Stimulated activated CD4-positive, alpha-beta T cell treated with anti-CD3 and anti-CD28 coated beads, Interleukin-4, amount 100 ng/mL, for 4 hours (primary cell): ENCODE results near the gene KDM3A.
A peak's percentile ranks its signal among the peaks of the same experiment; 100 is the strongest.
"Not testable (repeated sequence)": the region's sequence is repeated elsewhere in the genome, so short reads cannot be mapped to it uniquely, and the experiment has no call there.

Experiments
- DNase-seq, 2 experiments: peaks; one replicate each; pipeline ENCODE4 v3.0.0-alpha.2; 2020

The KDM3A gene

DNA sequence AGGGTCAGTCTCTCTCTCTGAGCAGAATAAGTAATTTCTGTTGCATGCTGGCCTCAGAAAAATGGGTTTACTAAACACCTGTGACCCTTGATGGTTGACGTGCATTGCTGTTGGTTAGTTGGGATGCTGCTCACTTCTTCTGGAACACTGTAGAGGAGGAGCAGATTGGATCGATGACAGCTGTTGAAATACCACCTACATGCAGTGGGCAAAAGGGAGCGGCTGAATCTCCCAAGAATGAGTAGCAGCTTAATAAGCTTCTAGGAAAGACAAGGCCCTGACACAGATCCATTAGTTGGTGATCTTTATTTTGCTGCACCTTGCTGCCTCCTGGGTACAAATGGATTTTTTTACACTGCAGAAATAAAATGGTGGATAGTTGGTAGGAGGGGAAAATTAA is 43.2 kb downstream of the KDM3A start:
- DNase-seq, result no peak

GRCh38 chr2:86485103-86485502 is 43.9 kb downstream of the KDM3A start:
- no peak for DNase-seq

- DNase-seq, result no peak
These were observed 44.6 kb downstream of the KDM3A start for GRCh38 chr2:86485802-86486201.

- DNase-seq, result no peak
These were observed 45.9 kb downstream of the KDM3A start for GRCh38 chr2:86487062-86487461.

DNA sequence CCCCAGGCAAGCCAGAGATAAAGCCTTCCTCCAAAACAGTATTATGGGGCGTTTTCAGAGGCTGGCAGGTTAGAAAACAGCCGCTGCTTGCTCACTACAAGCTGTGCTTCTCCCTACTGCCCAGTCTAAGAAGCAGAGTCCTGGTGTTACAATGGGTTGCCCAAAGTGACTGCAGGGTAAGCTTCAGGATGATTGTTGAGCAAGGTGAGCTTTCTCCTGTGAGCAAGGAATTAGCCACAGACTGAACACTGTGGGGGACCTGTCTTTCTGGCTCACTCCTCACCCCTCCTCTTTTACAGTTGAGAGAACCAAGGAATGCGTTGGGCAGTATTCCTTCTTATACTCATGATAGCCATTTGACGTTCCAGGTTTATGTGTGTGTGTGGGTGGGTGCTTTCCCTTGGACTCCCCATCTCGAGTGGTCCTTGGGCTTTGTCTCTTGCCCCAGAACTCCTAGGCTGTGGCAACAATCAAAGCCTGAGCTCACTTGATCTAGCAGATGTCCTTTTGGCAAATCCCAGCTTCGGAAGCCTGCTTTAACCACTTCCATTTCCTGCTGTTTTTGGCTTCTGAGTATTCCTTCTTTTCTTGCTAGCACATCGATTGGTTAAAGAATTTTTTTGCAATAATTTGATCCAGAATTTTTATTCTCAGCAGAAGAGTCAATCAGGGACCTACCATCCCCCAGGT is 47.5 kb downstream of the KDM3A start:
- DNase-seq, result no peak

- DNase-seq, result no peak
These were observed 48.4 kb downstream of the KDM3A start for GRCh38 chr2:86489542-86489941.

DNA sequence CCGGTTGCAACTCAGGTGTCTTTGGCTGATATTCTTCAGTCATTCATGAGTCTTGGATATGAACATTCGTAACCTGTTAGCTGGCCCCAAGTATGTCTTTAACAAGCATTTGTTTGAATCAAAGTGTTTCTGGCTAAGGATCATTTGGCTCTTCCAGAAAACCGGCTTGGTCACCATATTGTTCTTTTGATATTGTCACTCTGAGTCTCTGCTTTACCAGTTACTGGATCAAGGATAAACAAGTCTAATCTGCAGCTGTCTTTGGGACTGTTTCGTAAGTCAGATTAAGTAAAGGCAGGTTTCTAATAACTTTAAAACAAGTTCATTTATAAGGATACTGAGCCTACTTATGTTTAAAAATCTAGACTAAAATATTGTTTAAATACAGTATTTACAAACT is 49.1 kb downstream of the KDM3A start:
- DNase-seq, result no peak

GRCh38 chr2:86491088-86491487 is 49.9 kb downstream of the KDM3A start:
- no peak for DNase-seq

- no peak for DNase-seq
These were observed 50.9 kb downstream of the KDM3A start for GRCh38 chr2:86492048-86492453.

DNA sequence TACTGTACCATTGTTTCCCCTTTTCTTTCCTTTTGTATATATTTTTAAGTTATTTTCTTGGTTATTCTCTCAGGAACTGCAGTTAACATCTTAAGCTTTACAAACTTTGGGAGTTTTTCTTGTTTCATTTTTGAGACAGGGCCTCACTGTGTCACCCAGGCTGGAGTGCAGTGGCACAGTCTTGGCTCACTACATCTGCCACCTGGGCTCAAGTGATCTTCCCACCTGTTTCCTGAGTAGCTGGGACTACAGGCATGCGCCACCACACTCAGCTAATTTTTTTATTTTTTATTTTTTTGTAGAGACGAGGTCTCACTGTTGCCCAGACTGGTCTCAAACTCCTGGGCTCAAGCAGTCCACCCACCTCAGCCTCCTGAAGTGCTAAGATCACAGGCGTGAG is 55.2 kb downstream of the KDM3A start:
- DNase-seq, result not testable (repeated sequence)

DNA sequence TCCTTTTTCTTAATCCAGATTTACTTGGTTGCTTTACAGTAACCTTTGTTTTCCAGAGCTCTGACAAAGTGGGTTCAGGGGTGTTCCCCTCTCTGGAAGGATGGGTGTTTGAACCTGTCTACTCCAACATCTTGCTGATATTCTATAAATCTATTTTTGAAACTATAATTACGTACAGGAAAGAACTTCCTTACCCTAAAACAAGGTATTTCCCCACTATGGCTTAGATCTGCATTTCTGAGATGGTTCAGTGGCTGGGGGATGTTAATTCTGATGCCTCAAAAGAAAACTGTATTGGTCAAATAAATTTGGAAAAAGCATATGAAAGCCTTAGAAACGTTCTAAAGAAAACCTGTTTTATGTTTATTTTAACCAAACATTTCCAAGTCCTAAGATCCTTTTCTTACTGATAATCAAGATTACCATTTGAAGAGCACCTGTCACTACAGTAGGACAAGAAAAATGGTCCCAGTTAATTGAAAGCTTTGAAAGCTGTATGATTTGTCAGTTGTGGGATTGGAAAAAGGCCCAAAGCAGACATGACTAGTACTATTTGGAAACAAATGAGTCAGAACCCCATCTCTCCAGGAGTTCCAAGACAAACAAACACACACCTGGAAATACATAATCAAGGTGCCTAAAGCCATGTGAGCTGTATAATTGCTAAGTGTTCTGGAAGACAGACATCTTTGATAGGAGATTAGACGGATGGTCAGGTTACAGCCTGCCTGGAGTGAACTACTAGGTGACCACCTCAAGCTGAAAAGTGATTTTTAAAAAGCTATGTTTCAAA is 57.5 kb downstream of the KDM3A start:
- no peak for DNase-seq

DNA sequence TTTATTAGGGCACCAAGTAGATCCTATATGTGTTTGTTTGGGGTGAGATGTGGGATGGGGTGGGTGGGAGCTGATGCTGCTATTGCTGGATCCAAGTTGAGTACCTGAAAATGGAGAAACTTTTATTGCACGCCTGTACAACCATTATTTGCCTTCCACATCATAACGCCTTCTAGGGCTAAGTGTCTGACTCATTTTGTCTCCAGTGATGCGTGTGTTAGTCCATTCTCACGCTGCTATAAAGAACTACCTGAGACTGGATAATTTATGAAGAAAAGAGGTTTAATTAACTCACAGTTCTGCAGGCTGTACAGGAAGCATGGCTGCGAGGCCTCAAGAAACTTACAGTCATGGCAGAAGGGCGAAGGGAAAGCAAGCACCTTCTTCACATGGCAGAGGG is 58.2 kb downstream of the KDM3A start:
- no peak for DNase-seq

DNA sequence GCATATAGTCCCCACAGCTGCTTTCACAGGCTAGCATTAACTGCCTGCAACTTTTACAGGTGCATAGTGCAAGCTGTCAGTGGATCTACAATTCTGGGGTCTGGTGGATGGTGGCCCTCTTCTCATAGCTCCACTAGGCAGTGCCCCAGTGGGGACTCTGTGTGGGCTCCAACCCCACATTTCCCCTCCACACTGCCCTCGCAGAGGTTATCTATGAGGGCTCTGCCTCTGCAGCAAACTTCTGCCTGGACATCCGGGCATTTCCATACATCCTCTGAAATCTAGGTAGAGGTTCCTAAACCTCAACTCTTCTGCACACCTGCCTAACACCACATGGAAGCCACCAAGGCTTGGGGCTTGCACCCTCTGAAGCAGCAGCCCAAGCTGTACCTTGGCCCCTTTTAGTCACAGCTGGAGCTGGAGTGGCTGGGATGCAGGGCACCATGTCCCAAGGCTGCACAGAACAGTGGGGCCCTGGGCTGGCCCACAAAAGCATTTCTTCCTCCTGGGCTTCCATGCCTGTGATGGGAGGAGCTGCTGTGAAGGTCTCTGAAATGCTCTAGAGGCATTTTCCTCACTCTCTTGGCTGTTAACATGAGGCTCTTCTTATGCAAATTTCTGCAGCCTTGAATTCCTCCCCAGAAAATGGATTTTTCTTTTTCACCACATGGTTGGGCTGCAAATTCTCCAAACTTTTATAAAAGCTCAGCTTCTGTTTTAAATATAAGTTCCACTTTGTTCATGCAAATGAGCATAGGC is 59.3 kb downstream of the KDM3A start:
- DNase-seq, result no peak

DNA sequence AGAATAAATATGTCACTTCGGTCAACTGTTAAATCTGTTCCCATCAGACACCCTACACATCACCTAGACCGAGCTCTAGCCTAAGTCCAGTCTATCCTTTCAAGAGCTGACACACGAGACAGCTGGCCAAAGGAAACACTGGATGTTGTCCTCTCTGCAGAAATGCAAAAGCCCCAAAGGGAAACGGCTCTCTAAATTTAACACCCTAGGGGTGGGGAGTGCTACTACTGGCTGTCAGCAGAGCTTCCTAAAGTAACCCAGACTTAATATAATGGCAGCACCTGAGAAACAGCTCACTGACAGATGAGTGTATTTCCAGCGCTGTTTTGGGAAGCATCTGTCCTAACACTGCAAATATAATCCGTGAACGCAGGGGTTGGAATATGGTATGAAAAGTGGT is 66.4 kb downstream of the KDM3A start:
- DNase-seq, result no peak

DNA sequence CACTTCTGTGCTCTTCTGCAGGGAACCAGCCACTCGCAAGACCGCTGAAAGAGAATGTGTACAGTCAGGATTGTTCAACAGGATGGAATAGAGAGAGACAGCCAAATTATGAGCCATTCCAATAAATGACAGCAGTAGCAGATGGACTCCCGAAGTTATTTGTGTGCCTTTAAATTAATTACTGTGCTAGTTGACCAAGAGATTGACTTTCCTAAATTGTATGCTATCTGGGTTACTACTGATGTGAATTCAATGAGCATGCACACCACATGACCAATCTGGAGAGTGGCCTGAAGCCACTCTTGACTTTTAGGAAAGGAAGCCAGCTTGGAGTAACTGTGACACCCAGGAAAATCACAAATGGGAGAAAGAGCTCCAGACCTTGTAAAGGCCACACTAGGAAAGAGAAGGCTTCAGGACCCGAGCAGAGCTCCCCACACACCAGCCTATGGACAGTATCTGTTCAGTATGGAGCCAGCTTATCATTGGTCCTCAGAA is 69.3 kb downstream of the KDM3A start:
- DNase-seq, result no peak

DNA sequence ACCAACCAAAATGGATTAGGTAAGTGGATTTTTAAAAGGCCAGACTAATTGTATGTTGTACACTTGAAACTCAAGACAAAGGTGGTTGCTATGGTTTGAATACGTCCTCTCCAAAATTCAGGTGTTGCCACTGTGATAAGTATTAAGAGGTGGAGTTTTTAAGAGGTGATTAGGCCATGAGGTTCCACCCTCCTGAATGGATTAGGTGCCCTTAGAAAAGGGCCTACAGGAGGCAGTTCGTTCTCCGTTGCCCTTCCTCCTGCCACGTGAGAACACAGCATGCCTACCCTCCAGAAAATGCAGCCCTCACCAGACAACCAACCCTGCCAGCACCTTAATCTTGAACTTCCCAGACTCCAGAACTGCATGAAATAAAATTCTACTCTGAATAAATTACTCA is 70.9 kb downstream of the KDM3A start:
- DNase-seq, result no peak

DNA sequence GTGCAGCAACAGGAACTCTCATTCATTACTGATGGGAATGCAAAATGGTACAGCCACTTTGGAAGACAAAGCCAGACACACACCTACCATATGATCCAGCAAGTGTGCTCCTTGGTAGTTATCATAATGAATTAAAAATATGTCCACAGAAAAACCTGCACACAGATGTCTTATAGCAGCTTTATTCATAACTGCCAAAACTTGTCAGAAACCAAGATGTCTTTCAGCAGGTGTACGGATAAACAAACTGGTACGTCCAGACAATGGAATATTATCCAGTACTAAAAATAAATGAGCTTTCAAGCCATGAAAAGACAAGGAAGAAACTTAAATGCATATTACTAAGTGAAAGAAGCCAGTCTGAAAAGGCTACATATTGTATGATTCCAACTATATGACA is 71.7 kb downstream of the KDM3A start:
- no peak for DNase-seq

GRCh38 chr2:86513948-86514660 is 72.9 kb downstream of the KDM3A start:
- DNase-seq, result no peak

GRCh38 chr2:86518481-86518880 is 77.3 kb downstream of the KDM3A start:
- peak in 1 of 2 experiments; percentile 9 for DNase-seq

GRCh38 chr2:86519349-86519748 is 78.2 kb downstream of the KDM3A start:
- DNase-seq, result no peak

GRCh38 chr2:86520153-86520552 is 79.0 kb downstream of the KDM3A start:
- no peak for DNase-seq

- DNase-seq, result no peak
These were observed 80.8 kb downstream of the KDM3A start for GRCh38 chr2:86521922-86522321.

DNA sequence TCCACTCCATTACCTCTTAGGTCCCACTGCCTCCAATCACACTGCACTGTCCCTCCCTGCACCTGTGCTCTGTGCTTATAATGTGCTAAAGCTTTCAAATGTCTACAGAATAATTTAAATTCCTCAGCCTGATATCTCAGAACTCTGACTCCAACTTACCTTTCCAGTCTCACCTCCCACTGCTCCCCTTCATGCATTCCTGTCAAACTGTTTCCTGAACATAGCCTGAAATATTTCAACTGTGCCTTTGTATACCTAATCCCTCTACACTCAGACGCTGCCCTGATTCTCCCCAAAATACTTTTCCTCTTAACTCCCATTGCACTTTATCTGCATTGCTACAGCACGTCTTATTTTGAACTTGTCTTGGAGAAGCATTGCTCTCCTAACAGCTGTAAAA is 81.5 kb downstream of the KDM3A start:
- DNase-seq, result no peak
